GM23248 (cell line): ENCODE data around the gene EIF3A.

ENCODE experiments used
- EZH2 ChIP-seq: fragments of 200-600 bp; sonication (generic); IDR thresholded peaks from 2 replicates; pipeline ENCODE4 v1.6.1; 2018; ENCODE audit warnings: antibody characterized with exemption, mild to moderate bottlenecking; ENCODE audit not compliant: insufficient read depth, poor library complexity, severe bottlenecking
- EZH2phosphoT487 ChIP-seq: fragments of 200-600 bp; sonication (generic); IDR thresholded peaks from 2 replicates; pipeline ENCODE4 v1.6.1; 2018; ENCODE audit warnings: antibody characterized with exemption, moderate library complexity, mild to moderate bottlenecking, low read depth; ENCODE audit not compliant: insufficient read depth

GRCh38 chr10:119104654-119105015 lies 24.0 kb upstream of the EIF3A start:
- TF ChIP-seq EZH2phosphoT487, result no peak
- TF ChIP-seq EZH2, result no peak
